Fibroblast of the aortic adventitia (primary cell): ENCODE data around the gene ALKBH4. TPM values are rescaled to one million over a fixed set of nuclear protein-coding genes. Genes with fewer than 3 reads are reported as not detected.

Source experiments
- DNase-seq: peaks from one replicate; pipeline ENCODE4 v3.0.0-alpha.2; 2010; ENCODE audit warnings: low read depth
- H3K4me3 ChIP-seq: 2 replicates; pipeline ENCODE4 v1.5.1; 2011; ENCODE audit warnings: low read depth, mild to moderate bottlenecking, control low read depth, low read length, moderate library complexity
- CTCF ChIP-seq: IDR thresholded peaks from 2 replicates; pipeline ENCODE4 v1.5.1; 2011; ENCODE audit warnings: mild to moderate bottlenecking, low read length, control low read depth, inconsistent platforms; ENCODE audit not compliant: insufficient read depth
- total RNA-seq: library from RNA; depleted of rRNA; stranded (reverse); fragments of >200 nt; gene quantifications from 2 replicates; pipeline ENCODE4 v1.2.3, GENCODE V29; 2012; ENCODE audit warnings: low replicate concordance

Gene ALKBH4
- total RNA-seq, 1 donor = 8.0 TPM

- no peak overlapping the region for H3K4me3 ChIP-seq
- no peak for TF ChIP-seq CTCF
- no peak for DNase-seq
Observed at GRCh38 chr7:102471791-102472125, 7.1 kb upstream of the ALKBH4 start.

- DNase-seq = no peak
- TF ChIP-seq CTCF = no peak
- H3K4me3 ChIP-seq = no peak overlapping the region
Observed at GRCh38 chr7:102469972-102470825, 5.5 kb upstream of the ALKBH4 start.

GRCh38 chr7:102469351-102469971 is 4.8 kb upstream of the ALKBH4 start:
- TF ChIP-seq CTCF = no peak
- no peak for DNase-seq

DNA sequence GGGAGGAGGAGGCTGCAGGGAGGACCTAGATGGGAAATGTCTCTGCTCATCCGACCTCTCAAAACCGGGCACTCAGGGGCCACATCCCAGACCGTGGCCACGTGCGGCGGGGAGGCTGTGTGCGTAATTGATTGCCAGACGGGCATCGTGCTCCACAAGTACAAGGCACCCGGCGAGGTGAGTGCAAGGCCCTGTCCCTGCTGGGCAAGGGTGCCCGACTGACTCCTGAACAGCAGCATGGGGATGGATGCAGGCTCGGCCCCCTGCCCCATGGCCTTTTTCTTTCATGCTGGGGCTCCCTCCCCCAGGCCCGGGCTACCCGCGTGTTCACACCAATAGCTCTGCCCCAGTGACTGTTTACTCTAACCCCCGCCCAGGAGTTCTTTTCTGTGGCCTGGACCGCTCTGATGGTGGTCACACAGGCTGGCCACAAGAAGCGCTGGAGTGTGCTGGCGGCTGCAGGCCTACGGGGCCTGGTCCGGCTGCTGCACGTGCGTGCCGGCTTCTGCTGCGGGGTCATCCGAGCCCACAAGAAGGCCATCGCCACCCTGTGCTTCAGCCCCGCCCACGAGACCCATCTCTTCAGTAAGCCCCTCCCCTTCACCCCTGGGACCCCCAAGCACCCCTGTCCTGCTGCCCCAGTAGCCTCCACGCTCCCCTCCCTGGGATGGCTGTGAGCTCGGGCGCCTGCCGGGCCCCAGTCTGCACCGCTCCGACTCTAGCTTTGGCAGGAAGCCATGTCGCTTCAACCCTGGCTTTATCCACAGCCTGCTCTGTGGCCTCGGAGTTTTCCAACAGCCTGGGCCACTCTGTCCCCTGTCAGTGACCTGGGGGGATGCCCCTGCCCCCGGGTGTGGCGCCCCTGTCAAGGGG is 4.1 kb upstream of the ALKBH4 start:
- TF ChIP-seq CTCF = no peak
- no peak for DNase-seq
- H3K4me3 ChIP-seq = no peak overlapping the region

More at GRCh38 chr7:102469351-102469971, 4.8 kb upstream of the ALKBH4 start:
- H3K4me3 ChIP-seq = no peak overlapping the region

DNA sequence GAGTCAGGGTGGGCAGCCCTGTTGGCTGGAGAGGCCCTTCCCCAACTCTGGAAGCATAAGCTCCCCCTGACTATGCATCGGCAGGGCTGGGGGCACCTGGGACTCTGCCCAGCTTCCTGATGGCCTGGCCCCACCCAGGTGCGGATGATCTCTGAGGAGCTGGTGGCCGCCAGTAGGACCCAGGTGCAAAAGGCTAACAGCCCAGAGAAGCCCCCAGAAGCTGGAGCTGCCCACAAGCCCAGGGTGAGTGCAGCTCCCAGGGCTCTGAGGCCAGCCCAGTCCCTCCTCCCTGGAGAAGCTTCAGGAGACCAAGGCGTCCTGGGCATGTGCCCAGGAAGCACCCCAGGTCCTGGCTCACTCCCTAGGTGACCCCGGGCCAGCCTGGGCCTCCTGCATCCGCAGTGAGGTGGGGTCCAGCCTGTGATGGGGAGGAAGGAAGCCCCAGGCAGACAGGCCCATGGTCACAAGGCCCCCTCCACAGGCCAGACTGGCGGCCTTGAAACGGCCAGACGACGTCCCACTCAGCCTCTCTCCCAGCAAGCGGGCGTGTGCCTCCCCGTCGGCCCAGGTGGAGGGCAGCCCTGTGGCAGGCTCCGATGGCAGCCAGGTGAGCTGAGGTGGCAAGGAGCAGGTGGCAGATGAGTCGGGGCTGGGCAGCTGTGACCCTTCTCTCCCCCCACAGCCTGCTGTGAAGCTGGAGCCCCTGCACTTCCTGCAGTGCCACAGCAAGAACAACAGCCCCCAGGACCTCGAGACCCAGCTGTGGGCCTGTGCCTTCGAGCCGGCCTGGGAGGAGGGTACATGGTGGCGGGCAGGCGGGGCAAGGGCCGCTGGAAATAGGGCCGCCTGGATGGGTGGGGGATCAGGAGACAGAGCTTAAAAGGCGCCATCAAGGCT is 3.2 kb upstream of the ALKBH4 start:
- DNase-seq = no peak
- no peak for TF ChIP-seq CTCF
- H3K4me3 ChIP-seq = no peak overlapping the region

DNA sequence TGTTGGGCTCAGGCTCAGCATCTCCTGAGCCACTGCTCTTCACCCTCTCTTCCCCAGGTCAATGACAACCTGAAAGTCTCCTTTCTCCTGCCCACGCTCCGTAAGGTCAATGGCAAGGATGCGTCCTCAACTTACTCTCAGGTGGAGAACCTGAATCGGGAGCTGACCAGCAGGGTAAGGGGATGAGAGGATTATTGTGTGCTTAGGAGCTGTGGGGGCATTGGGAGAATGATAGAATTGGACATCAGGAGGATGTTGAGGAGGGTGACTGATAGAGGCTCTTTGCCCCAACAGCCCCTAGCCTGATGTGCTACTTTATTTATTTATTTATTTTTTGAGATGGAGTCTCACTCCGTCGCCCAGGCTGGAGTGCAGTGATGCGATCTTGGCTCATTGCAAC is 1.4 kb upstream of the ALKBH4 start:
- H3K4me3 ChIP-seq = peak overlapping the region; percentile 100
- TF ChIP-seq CTCF = no peak
- DNase-seq = no peak
